Gastrocnemius medialis (tissue), 4 donors: ENCODE data around the gene HEATR5A. TPM values are rescaled to one million over a fixed set of nuclear protein-coding genes. Genes with fewer than 3 reads are reported as not detected.
"Not testable (repeated sequence)": the region's sequence is repeated elsewhere in the genome, so short reads cannot be mapped to it uniquely, and the experiment has no call there.

Experiments
- ATAC-seq, 2 donors: fragments of 150-250 bp; one replicate each; pipeline ENCODE4 v1.9.1; 2016
- DNase-seq, 2 donors: peaks; one replicate each; pipeline ENCODE4 v3.0.0-alpha.2; 2019
- H3K27ac ChIP-seq, 4 donors: fragments of 200-600 bp; sonication (generic); 1 replicate in 1 of 4; 2 replicates in 3 of 4; pipeline ENCODE4 v1.5.1; 2016 to 2018; ENCODE audit warnings: mild to moderate bottlenecking in 2 of 4, moderate library complexity in 1 of 4
- H3K27me3 ChIP-seq, 3 donors: fragments of 200-600 bp; sonication (generic) in 2 of 3; 1 replicate in 1 of 3; 2 replicates in 2 of 3; pipeline versions ENCODE4 v1.5.1 to v1.6.0; 2016 to 2019; ENCODE audit warnings: mild to moderate bottlenecking in 1 of 3, moderate library complexity in 1 of 3
- H3K36me3 ChIP-seq, 2 donors: fragments of 200-600 bp; sonication (generic) in 1 of 2; one replicate each; pipeline ENCODE4 v1.5.1; 2017 to 2018
- H3K4me1 ChIP-seq, 2 donors: fragments of 200-600 bp; sonication (generic) in 1 of 2; one replicate each; pipeline ENCODE4 v1.5.1; 2016 to 2017; ENCODE audit warnings: mild to moderate bottlenecking in 2 of 2
- H3K4me3 ChIP-seq, 4 donors: fragments of 200-600 bp; sonication (generic) in 3 of 4; 1 replicate in 1 of 4; 2 replicates in 3 of 4; pipeline ENCODE4 v1.5.1; 2016 to 2019; ENCODE audit warnings: mild to moderate bottlenecking in 2 of 4
- H3K9me3 ChIP-seq, 3 donors: fragments of 200-600 bp; sonication (generic) in 2 of 3; 1 replicate in 1 of 3; 2 replicates in 2 of 3; pipeline ENCODE4 v1.5.1; 2016 to 2019
- CTCF ChIP-seq, 5 experiments: fragments of 450-650 bp in 3 of 5; fragments of 200-600 bp in 2 of 5; sonication (generic) in 2 of 5; IDR thresholded peaks in 4 of 5; conservative IDR thresholded peaks in 1 of 5; 1 replicate in 4 of 5; 2 replicates in 1 of 5; pipeline ENCODE4 v1.5.1; 2016 to 2019; ENCODE audit warnings: antibody characterized with exemption in 5 of 5, mild to moderate bottlenecking in 3 of 5, moderate library complexity in 3 of 5
- POLR2A ChIP-seq, 2 donors: fragments of 450-650 bp; IDR thresholded peaks; one replicate each; pipeline ENCODE4 v1.6.1; 2017; ENCODE audit warnings: antibody characterized with exemption in 2 of 2, mild to moderate bottlenecking in 2 of 2, moderate library complexity in 2 of 2
- in situ Hi-C, 4 donors: fragments of 200-750 bp; cut with MboI; loops; one replicate each; pipeline versions ENCODE4 v1.15.0 to v1.8.0; 2017; ENCODE audit warnings: low sequenced_read_pairs in 4 of 4
- intact Hi-C: fragments of 100-400 bp; cut with DNase I; formaldehyde crosslinking; loops from one replicate; pipeline ENCODE4 v1.15.1; 2023; ENCODE audit warnings: low total_unique reads
- total RNA-seq, 4 donors: library from RNA; depleted of rRNA; stranded (reverse); fragments of >200 nt; gene quantifications; one replicate each; pipeline versions ENCODE4 v1.1.0 to v1.2.3, GENCODE V29; 2016

The HEATR5A gene
- total RNA-seq, 4 donors from 2014 or later = 11.3 to 39.7 (median 19.3) TPM

- no peak overlapping the region for H3K27ac ChIP-seq
- no peaks in the 10 kb centered on the region for H3K4me1 ChIP-seq
- TF ChIP-seq POLR2A (IDR thresholded peaks at IDR 0.05) = no peak
- TF ChIP-seq CTCF (IDR thresholded peaks at IDR 0.05 in 4 of 5, conservative IDR thresholded peaks at IDR 0.05 in 1 of 5) = no peak
- intact Hi-C loops (no loop called here), in situ Hi-C loops (no loop called here)
- no peaks in the 10 kb centered on the region for H3K36me3 ChIP-seq
- no peaks in the 10 kb centered on the region for H3K27me3 ChIP-seq
- no peak overlapping the region for H3K4me3 ChIP-seq
- no peaks in the 10 kb centered on the region for H3K9me3 ChIP-seq
- DNase-seq = no peak
- ATAC-seq = no peak
These were observed 19.2 kb upstream of the HEATR5A start for GRCh38 chr14:31439561-31439960.

- H3K9me3 ChIP-seq, ATAC-seq, H3K27me3 ChIP-seq, H3K27ac ChIP-seq, H3K4me3 ChIP-seq, H3K4me1 ChIP-seq, intact Hi-C loops, H3K36me3 ChIP-seq, DNase-seq, in situ Hi-C loops: not testable (repeated sequence)
These were observed 16.8 kb upstream of the HEATR5A start for GRCh38 chr14:31437045-31437691.

- no peaks in the 10 kb centered on the region for H3K27me3 ChIP-seq
- H3K36me3 ChIP-seq = no peaks in the 10 kb centered on the region
- ATAC-seq (no peak), DNase-seq (no peak)
- no peak overlapping the region for H3K27ac ChIP-seq
- no peaks in the 10 kb centered on the region for H3K4me1 ChIP-seq
- in situ Hi-C loops (no loop called here), intact Hi-C loops (no loop called here)
- TF ChIP-seq CTCF (IDR thresholded peaks at IDR 0.05 in 4 of 5, conservative IDR thresholded peaks at IDR 0.05 in 1 of 5) (no peak), POLR2A (IDR thresholded peaks at IDR 0.05) (no peak)
- no peak overlapping the region for H3K4me3 ChIP-seq
- no peaks in the 10 kb centered on the region for H3K9me3 ChIP-seq
These were observed 14.9 kb upstream of the HEATR5A start for GRCh38 chr14:31435276-31435675.

- TF ChIP-seq CTCF (IDR thresholded peaks at IDR 0.05 in 4 of 5, conservative IDR thresholded peaks at IDR 0.05 in 1 of 5) (no peak), POLR2A (IDR thresholded peaks at IDR 0.05) (no peak)
- H3K4me3 ChIP-seq = no peak overlapping the region
- ATAC-seq (no peak), DNase-seq (no peak)
- no peaks in the 10 kb centered on the region for H3K4me1 ChIP-seq
- in situ Hi-C loops = no loop called here
- intact Hi-C loops = no loop called here
- H3K27me3 ChIP-seq = no peaks in the 10 kb centered on the region
- no peak overlapping the region for H3K27ac ChIP-seq
- no peaks in the 10 kb centered on the region for H3K36me3 ChIP-seq
- no peaks in the 10 kb centered on the region for H3K9me3 ChIP-seq
These were observed 10.4 kb upstream of the HEATR5A start for GRCh38 chr14:31430634-31431264.

GRCh38 chr14:31429791-31430190, 9.4 kb upstream of the HEATR5A start:
- Histone ChIP-seq H3K36me3 (no peaks in the 10 kb centered on the region), H3K27ac (no peak overlapping the region), H3K4me1 (no peaks in the 10 kb centered on the region), H3K4me3 (no peak overlapping the region), H3K9me3 (no peaks in the 10 kb centered on the region), H3K27me3 (no peaks in the 10 kb centered on the region)
- intact Hi-C loops = loop anchor here (10.0 kb wide), 1 partner anchor 775 kb away; the partner anchor contains the start of genes RNU6-7 and RNU6-8
- ATAC-seq (no peak), DNase-seq (no peak)
- TF ChIP-seq POLR2A (IDR thresholded peaks at IDR 0.05) (no peak), CTCF (IDR thresholded peaks at IDR 0.05 in 4 of 5, conservative IDR thresholded peaks at IDR 0.05 in 1 of 5) (no peak)
- in situ Hi-C loops = no loop called here
